PC-3 (cell line): ENCODE results near the gene AOPEP. TPM values are rescaled to one million over a fixed set of nuclear protein-coding genes. Genes with fewer than 3 reads are reported as not detected.

Experiments
- ATAC-seq: fragments of 200-7000 bp; cut with Tn5 transposase; 2 replicates; pipeline ENCODE4 v1.9.1; 2020; ENCODE audit warnings: mild to moderate bottlenecking, moderate library complexity
- BruUV-seq: library from RNA; stranded (reverse); fragments of 400-500 nt; replicated peaks from 2 replicates; lab custom pipeline; 2021; lab: Mats Ljungman, UMichigan
- CTCF ChIA-PET: fragments of 300-600 bp; sonication (Branson Sonifier 250); formaldehyde crosslinking; loops from one replicate; lab custom pipeline; 2022; ENCODE audit warnings: antibody characterized with exemption; lab: Charles Lee
- POLR2A ChIA-PET: fragments of 300-600 bp; sonication (Branson Sonifier 250); formaldehyde crosslinking; loops from one replicate; lab custom pipeline; 2022; ENCODE audit warnings: antibody characterized with exemption; ENCODE audit not compliant: unreplicated experiment; lab: Charles Lee
- DNase-seq: peaks from one replicate; pipeline ENCODE4 v3.0.0-alpha.2; 2015
- H2AFZ ChIP-seq: fragments of 300-600 bp; sonication (generic); 2 replicates; pipeline ENCODE4 v1.6.0; 2016; ENCODE audit warnings: antibody characterized with exemption, low read length
- H3F3A ChIP-seq: fragments of 300-600 bp; sonication (generic); one replicate; pipeline ENCODE4 v1.6.0; 2017; ENCODE audit warnings: antibody characterized with exemption, low read length, control low read depth, mild to moderate bottlenecking; ENCODE audit not compliant: unreplicated experiment
- H3K27ac ChIP-seq: fragments of 300-600 bp; sonication (generic); 2 replicates; pipeline ENCODE4 v1.5.1; 2016; ENCODE audit warnings: mild to moderate bottlenecking, low read length
- H3K27me3 ChIP-seq: fragments of 300-600 bp; sonication (generic); 2 replicates; pipeline ENCODE4 v1.6.1; 2016; ENCODE audit warnings: low read length, mixed read lengths
- H3K36me3 ChIP-seq: fragments of 300-600 bp; sonication (generic); 2 replicates; pipeline ENCODE4 v1.6.1; 2016; ENCODE audit warnings: low read depth, mixed run types, low read length, mixed read lengths
- H3K4me1 ChIP-seq: fragments of 300-600 bp; sonication (generic); 2 replicates; pipeline ENCODE4 v1.5.1; 2016; ENCODE audit warnings: low read length; ENCODE audit not compliant: insufficient read depth
- H3K4me2 ChIP-seq: fragments of 300-600 bp; sonication (generic); 2 replicates; pipeline ENCODE4 v1.6.0; 2016; ENCODE audit warnings: low read length
- H3K4me3 ChIP-seq: fragments of 300-600 bp; sonication (generic); 2 replicates; pipeline ENCODE4 v1.5.1; 2016; ENCODE audit warnings: mild to moderate bottlenecking, low read length, mixed read lengths
- H3K79me2 ChIP-seq: fragments of 300-600 bp; sonication (generic); 2 replicates; pipeline ENCODE4 v1.6.1; 2017; ENCODE audit warnings: low read length, mixed read lengths
- H3K9ac ChIP-seq: fragments of 300-600 bp; sonication (generic); 2 replicates; pipeline ENCODE4 v1.6.0; 2016; ENCODE audit warnings: mild to moderate bottlenecking, low read length
- H3K9me2 ChIP-seq: fragments of 300-600 bp; sonication (generic); replicated peaks from 2 replicates; pipeline ENCODE4 v1.6.1; 2016; ENCODE audit warnings: mixed run types, low read length, mixed read lengths
- H3K9me3 ChIP-seq: fragments of 300-600 bp; sonication (generic); 2 replicates; pipeline ENCODE4 v1.6.1; 2016; ENCODE audit warnings: low read length, mixed read lengths
- H4K20me1 ChIP-seq: fragments of 300-600 bp; sonication (generic); 2 replicates; pipeline ENCODE4 v1.6.1; 2016; ENCODE audit warnings: low read length, mixed read lengths
- EZH2 ChIP-seq: fragments of 300-600 bp; sonication (generic); IDR thresholded peaks from one replicate; pipeline ENCODE4 v1.6.1; 2017; ENCODE audit warnings: antibody characterized with exemption, mild to moderate bottlenecking, low read length; ENCODE audit not compliant: unreplicated experiment
- EZH2phosphoT487 ChIP-seq: fragments of 300-600 bp; sonication (generic); IDR thresholded peaks from 2 replicates; pipeline ENCODE4 v1.6.1; 2018; ENCODE audit warnings: mild to moderate bottlenecking, antibody characterized with exemption, low read length, borderline replicate concordance
- intact Hi-C: fragments of 100-400 bp; cut with micrococcal nuclease; formaldehyde crosslinking; loops from 2 replicates; pipeline ENCODE4 v1.9.0; 2023
- total RNA-seq: library from RNA; depleted of rRNA; stranded (reverse); fragments of >200 nt; gene quantifications from 2 replicates; pipeline ENCODE4 v1.2.3, GENCODE V29; 2014
- TF ChIP-seq, protein P1 (sequence below): fragments of 300-600 bp; sonication (generic); conservative IDR thresholded peaks from 2 replicates; pipeline ENCODE4 v1.5.1; 2017; ENCODE audit warnings: antibody characterized with exemption, low read depth, mild to moderate bottlenecking, low read length

AOPEP gene
- total RNA-seq, 1 experiment from 2014 or later = 23.1 TPM

DNA sequence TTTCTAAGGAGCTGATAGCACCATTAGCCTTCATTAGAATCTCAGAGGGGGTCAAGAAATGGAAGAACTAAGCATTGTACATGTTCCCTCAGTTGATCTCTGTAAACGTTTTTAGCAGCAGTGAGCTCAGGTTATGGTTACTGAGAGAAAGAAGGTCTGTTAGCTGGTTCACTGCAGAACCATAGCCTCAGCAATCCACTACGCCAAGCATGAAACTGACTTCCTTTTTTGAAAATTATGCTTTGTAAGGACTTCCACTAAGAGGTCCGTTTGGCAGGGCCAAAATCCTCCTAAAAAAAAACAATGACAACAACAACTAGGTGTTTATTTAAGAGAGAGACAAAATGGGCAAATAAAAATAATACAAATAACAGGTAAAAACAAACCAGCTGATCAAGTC, 273.3 kb downstream of the AOPEP start:
- Histone ChIP-seq H2AFZ (no peak overlapping the region), H3K9me2 (no peaks in the 10 kb centered on the region), H3K4me1 (peaks cover 9% of the 10 kb centered on the region; the same call in 1 of the 2 replicates), H3K27ac (no peak overlapping the region), H3K79me2 (peaks cover 9% of the 10 kb centered on the region), H3K36me3 (no peaks in the 10 kb centered on the region), H3K9ac (no peak overlapping the region), H3K4me3 (no peak overlapping the region), H3K9me3 (no peaks in the 10 kb centered on the region), H3F3A (no peaks in the 10 kb centered on the region), H3K4me2 (no peak overlapping the region), H4K20me1 (no peaks in the 10 kb centered on the region), H3K27me3 (no peaks in the 10 kb centered on the region)
- ChIA-PET POLR2A (interaction anchor here (0.6 kb wide), 1 partner anchor 57 kb away, joined by 5 read pairs; no protein-coding TSS in a partner anchor), CTCF (no interaction called here)
- intact Hi-C loops = no loop called here
- DNase-seq (no peak), ATAC-seq (no peak)
- no TSS peak for BruUV-seq
- TF ChIP-seq, protein P1, sequence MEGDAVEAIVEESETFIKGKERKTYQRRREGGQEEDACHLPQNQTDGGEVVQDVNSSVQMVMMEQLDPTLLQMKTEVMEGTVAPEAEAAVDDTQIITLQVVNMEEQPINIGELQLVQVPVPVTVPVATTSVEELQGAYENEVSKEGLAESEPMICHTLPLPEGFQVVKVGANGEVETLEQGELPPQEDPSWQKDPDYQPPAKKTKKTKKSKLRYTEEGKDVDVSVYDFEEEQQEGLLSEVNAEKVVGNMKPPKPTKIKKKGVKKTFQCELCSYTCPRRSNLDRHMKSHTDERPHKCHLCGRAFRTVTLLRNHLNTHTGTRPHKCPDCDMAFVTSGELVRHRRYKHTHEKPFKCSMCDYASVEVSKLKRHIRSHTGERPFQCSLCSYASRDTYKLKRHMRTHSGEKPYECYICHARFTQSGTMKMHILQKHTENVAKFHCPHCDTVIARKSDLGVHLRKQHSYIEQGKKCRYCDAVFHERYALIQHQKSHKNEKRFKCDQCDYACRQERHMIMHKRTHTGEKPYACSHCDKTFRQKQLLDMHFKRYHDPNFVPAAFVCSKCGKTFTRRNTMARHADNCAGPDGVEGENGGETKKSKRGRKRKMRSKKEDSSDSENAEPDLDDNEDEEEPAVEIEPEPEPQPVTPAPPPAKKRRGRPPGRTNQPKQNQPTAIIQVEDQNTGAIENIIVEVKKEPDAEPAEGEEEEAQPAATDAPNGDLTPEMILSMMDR = no peak
- no peak for TF ChIP-seq EZH2
- no peak for TF ChIP-seq EZH2phosphoT487

DNA sequence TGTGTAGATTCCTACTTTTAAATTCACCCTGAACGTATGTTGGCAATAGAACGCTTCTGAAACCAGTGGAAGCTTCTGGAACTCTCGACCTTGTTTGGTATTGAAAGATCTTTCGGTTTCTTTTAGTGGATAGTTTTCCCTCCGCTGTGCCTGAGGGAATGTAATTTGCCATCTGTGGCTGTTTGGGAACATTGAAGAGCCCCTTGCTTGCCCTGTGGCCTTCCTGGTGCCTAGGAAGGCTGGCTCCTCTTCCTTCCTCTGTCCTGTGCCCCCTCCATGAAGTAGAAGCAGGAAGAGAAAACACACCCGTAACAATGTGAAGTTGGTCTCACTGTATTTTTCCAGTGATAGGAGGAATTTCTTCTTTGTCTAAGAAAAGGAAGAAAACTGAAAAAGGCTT, 274.3 kb downstream of the AOPEP start:
- no peak overlapping the region for H2AFZ ChIP-seq
- no peak for DNase-seq
- no peak overlapping the region for H3K9ac ChIP-seq
- TF ChIP-seq EZH2phosphoT487 = no peak
- TF ChIP-seq, protein P1 = no peak
- no peak for TF ChIP-seq EZH2
- H4K20me1 ChIP-seq = no peaks in the 10 kb centered on the region
- H3K9me3 ChIP-seq = no peaks in the 10 kb centered on the region
- H3F3A ChIP-seq = no peaks in the 10 kb centered on the region
- H3K27me3 ChIP-seq = no peaks in the 10 kb centered on the region
- no peak overlapping the region for H3K27ac ChIP-seq
- no peaks in the 10 kb centered on the region for H3K9me2 ChIP-seq
- H3K4me1 ChIP-seq = peaks cover 9% of the 10 kb centered on the region; the same call in 1 of the 2 replicates
- H3K36me3 ChIP-seq = no peaks in the 10 kb centered on the region
- ChIA-PET CTCF (no interaction called here), POLR2A (no interaction called here)
- H3K79me2 ChIP-seq = peaks cover 16% of the 10 kb centered on the region
- no peak overlapping the region for H3K4me3 ChIP-seq
- ATAC-seq = no peak
- no TSS peak for BruUV-seq
- intact Hi-C loops = no loop called here
- no peak overlapping the region for H3K4me2 ChIP-seq

DNA sequence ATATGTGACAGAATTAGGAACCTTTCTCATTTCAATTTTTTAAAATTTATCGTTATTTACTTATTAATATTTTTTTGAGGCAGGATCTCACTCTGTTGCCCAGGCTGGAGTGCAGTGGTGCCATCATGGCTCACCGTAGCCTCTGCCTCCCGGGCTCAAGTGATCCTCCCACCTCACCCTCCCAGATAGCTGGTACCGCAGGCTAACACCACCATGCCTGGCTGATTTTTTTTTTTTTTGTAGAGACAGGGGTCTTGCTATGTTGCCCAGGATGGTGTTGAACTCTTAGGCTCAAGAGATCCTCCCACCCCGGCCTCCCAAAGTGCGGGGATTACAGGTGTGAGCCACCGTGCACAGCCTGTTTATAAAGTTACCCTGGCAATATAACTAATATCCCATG, 275.2 kb downstream of the AOPEP start:
- POLR2A ChIA-PET = no interaction called here
- no peak overlapping the region for H3K27ac ChIP-seq

More for the DNA sequence above, 275.2 kb downstream of the AOPEP start:
- Histone ChIP-seq H3F3A (no peaks in the 10 kb centered on the region), H2AFZ (no peak overlapping the region), H3K4me2 (no peak overlapping the region), H3K27me3 (no peaks in the 10 kb centered on the region), H3K4me3 (no peak overlapping the region), H3K4me1 (peaks cover 17% of the 10 kb centered on the region), H3K9ac (no peak overlapping the region), H3K9me2 (no peaks in the 10 kb centered on the region), H3K36me3 (no peaks in the 10 kb centered on the region), H3K79me2 (peaks cover 25% of the 10 kb centered on the region), H4K20me1 (no peaks in the 10 kb centered on the region), H3K9me3 (no peaks in the 10 kb centered on the region)
- intact Hi-C loops = no loop called here
- no TSS peak for BruUV-seq
- ATAC-seq (no peak), DNase-seq (no peak)
- TF ChIP-seq EZH2phosphoT487 = no peak
- TF ChIP-seq, protein P1 = no peak
- no peak for TF ChIP-seq EZH2
- CTCF ChIA-PET = no interaction called here
